ENCODE results near the gene ABI3. TPM values are rescaled to one million over a fixed set of nuclear protein-coding genes. Genes with fewer than 3 reads are reported as not detected.

The ABI3 gene
- polyA plus RNA-seq, 1 donor from 2014 or later = not detected

DNA sequence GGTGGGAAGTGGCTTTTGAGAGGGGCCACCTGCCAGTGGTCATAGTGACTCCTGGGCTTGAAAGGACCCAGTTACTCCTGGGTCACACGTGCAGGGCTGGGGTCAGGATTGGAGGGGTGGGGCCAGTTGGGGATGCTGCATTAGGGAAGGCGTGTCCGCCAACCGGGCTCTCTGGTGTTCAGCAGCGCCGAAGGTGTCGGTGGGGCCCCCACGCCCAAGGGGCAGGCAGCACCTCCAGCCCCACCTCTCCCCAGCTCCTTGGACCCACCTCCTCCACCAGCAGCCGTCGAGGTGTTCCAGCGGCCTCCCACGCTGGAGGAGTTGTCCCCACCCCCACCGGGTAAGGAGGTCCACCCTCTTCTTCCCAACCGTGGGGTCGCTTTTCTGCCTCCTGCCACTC is 9.5 kb downstream of the ABI3 start:
- H3K27ac ChIP-seq (ENCODE audit: low read length) = no peak overlapping the region
- H3F3A ChIP-seq (ENCODE audit: insufficient read depth, low read length, poor library complexity, severe bottlenecking) = no peaks in the 10 kb centered on the region
- no peak overlapping the region for H3K9ac ChIP-seq (ENCODE audit: low read length)
- no peaks in the 10 kb centered on the region for H3K79me2 ChIP-seq (replicated peaks; ENCODE audit: insufficient read depth, low read length)
- no peak overlapping the region for H3K4me2 ChIP-seq (ENCODE audit: low read length)
- no peaks in the 10 kb centered on the region for H3K36me3 ChIP-seq (ENCODE audit: insufficient read depth, low read length)
- TF ChIP-seq CTCF (IDR thresholded peaks at IDR 0.05; ENCODE audit: poor library complexity, severe bottlenecking) = no peak
- TF ChIP-seq EP300 (conservative IDR thresholded peaks at IDR 0.05; ENCODE audit: poor library complexity, severe bottlenecking) = no peak
- TF ChIP-seq MXI1 (conservative IDR thresholded peaks at IDR 0.05; ENCODE audit: poor library complexity, severe bottlenecking) = no peak
- no peak for TF ChIP-seq EZH2 (IDR thresholded peaks at IDR 0.05; ENCODE audit: borderline replicate concordance, insufficient read depth, low read length, poor library complexity, severe bottlenecking)
- TF ChIP-seq SMC3 (conservative IDR thresholded peaks at IDR 0.05; ENCODE audit: poor library complexity) = no peak
- no peak for TF ChIP-seq POLR2AphosphoS5 (IDR thresholded peaks at IDR 0.05)
- TF ChIP-seq, protein P1, sequence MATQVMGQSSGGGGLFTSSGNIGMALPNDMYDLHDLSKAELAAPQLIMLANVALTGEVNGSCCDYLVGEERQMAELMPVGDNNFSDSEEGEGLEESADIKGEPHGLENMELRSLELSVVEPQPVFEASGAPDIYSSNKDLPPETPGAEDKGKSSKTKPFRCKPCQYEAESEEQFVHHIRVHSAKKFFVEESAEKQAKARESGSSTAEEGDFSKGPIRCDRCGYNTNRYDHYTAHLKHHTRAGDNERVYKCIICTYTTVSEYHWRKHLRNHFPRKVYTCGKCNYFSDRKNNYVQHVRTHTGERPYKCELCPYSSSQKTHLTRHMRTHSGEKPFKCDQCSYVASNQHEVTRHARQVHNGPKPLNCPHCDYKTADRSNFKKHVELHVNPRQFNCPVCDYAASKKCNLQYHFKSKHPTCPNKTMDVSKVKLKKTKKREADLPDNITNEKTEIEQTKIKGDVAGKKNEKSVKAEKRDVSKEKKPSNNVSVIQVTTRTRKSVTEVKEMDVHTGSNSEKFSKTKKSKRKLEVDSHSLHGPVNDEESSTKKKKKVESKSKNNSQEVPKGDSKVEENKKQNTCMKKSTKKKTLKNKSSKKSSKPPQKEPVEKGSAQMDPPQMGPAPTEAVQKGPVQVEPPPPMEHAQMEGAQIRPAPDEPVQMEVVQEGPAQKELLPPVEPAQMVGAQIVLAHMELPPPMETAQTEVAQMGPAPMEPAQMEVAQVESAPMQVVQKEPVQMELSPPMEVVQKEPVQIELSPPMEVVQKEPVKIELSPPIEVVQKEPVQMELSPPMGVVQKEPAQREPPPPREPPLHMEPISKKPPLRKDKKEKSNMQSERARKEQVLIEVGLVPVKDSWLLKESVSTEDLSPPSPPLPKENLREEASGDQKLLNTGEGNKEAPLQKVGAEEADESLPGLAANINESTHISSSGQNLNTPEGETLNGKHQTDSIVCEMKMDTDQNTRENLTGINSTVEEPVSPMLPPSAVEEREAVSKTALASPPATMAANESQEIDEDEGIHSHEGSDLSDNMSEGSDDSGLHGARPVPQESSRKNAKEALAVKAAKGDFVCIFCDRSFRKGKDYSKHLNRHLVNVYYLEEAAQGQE (IDR thresholded peaks at IDR 0.05; ENCODE audit: borderline replicate concordance) = no peak
- TF ChIP-seq RAD21 (conservative IDR thresholded peaks at IDR 0.05) = no peak
- no peak for TF ChIP-seq TAF1 (IDR thresholded peaks at IDR 0.05; ENCODE audit: low read depth)
- H3K9me2 ChIP-seq (ENCODE audit: insufficient read depth, low read length) = no peaks in the 10 kb centered on the region
- peaks cover 33% of the 10 kb centered on the region for H3K27me3 ChIP-seq (ENCODE audit: insufficient read depth, low read depth, low read length)
- no peaks in the 10 kb centered on the region for H4K20me1 ChIP-seq (ENCODE audit: insufficient read depth)
- no peaks in the 10 kb centered on the region for H3K9me3 ChIP-seq (ENCODE audit: low read length)
- no peak overlapping the region for H3K4me3 ChIP-seq (ENCODE audit: low read length)
- no peak overlapping the region for H2AFZ ChIP-seq (ENCODE audit: low read depth, low read length)

DNA sequence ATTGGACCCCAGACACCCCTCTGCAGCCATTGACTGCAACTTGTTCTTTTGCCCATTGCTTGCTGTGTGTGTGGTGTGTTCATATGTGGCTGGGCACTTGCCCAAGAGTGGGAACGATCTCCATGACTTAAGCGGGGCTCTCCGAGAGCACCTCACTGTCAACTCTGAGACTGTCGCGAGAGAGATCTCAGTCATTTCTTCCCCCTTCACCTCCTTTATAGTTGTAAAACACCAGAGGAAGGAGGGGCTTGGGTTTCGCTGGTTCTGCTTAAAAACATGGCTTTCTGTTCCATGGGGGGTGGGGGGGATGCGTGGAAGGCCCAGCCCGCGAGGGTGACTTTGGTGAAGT is 12.6 kb downstream of the ABI3 start:
- Histone ChIP-seq H3K27ac (ENCODE audit: low read length) (no peak overlapping the region), H3K9ac (ENCODE audit: low read length) (no peak overlapping the region), H3K36me3 (ENCODE audit: insufficient read depth, low read length) (no peaks in the 10 kb centered on the region), H3K4me3 (ENCODE audit: low read length) (no peak overlapping the region), H3K9me3 (ENCODE audit: low read length) (no peaks in the 10 kb centered on the region), H3K27me3 (ENCODE audit: insufficient read depth, low read depth, low read length) (peaks cover 64% of the 10 kb centered on the region), H3F3A (ENCODE audit: insufficient read depth, low read length, poor library complexity, severe bottlenecking) (no peaks in the 10 kb centered on the region), H3K79me2 (replicated peaks; ENCODE audit: insufficient read depth, low read length) (no peaks in the 10 kb centered on the region), H3K4me2 (ENCODE audit: low read length) (no peak overlapping the region), H3K9me2 (ENCODE audit: insufficient read depth, low read length) (no peaks in the 10 kb centered on the region), H4K20me1 (ENCODE audit: insufficient read depth) (no peaks in the 10 kb centered on the region), H2AFZ (ENCODE audit: low read depth, low read length) (no peak overlapping the region)
- TF ChIP-seq SMC3 (conservative IDR thresholded peaks at IDR 0.05; ENCODE audit: poor library complexity) = no peak
- TF ChIP-seq TAF1 (IDR thresholded peaks at IDR 0.05; ENCODE audit: low read depth) = no peak
- TF ChIP-seq POLR2AphosphoS5 (IDR thresholded peaks at IDR 0.05) = no peak
- TF ChIP-seq MXI1 (conservative IDR thresholded peaks at IDR 0.05; ENCODE audit: poor library complexity, severe bottlenecking) = no peak
- TF ChIP-seq, protein P1 (IDR thresholded peaks at IDR 0.05; ENCODE audit: borderline replicate concordance) = no peak
- TF ChIP-seq CTCF (IDR thresholded peaks at IDR 0.05; ENCODE audit: poor library complexity, severe bottlenecking) = no peak
- TF ChIP-seq RAD21 (conservative IDR thresholded peaks at IDR 0.05) = no peak
- TF ChIP-seq EZH2 (IDR thresholded peaks at IDR 0.05; ENCODE audit: borderline replicate concordance, insufficient read depth, low read length, poor library complexity, severe bottlenecking) = no peak
- no peak for TF ChIP-seq EP300 (conservative IDR thresholded peaks at IDR 0.05; ENCODE audit: poor library complexity, severe bottlenecking)
